Esophagus muscularis mucosa (tissue), 3 donors: Measurements from ENCODE around the gene ETV6.
"Not testable (repeated sequence)": the region's sequence is repeated elsewhere in the genome, so short reads cannot be mapped to it uniquely, and the experiment has no call there.

Experiments
- EP300 ChIP-seq: sonication (generic); formaldehyde crosslinking; IDR thresholded peaks from one replicate; pipeline ENCODE4 v1.6.1; 2017; ENCODE audit warnings: antibody characterized with exemption
- TF ChIP-seq, protein P1 (sequence below), 3 experiments: fragments of 200-600 bp in 2 of 3; fragments of 450-650 bp in 1 of 3; sonication (generic) in 2 of 3; IDR thresholded peaks; one replicate each; pipeline ENCODE4 v1.5.1; 2017 to 2019; ENCODE audit warnings: antibody characterized with exemption in 3 of 3, mild to moderate bottlenecking in 2 of 3, moderate library complexity in 1 of 3

GRCh38 chr12:11627709-11628108 lies 21.8 kb upstream of the ETV6 start:
- TF ChIP-seq, protein P1, sequence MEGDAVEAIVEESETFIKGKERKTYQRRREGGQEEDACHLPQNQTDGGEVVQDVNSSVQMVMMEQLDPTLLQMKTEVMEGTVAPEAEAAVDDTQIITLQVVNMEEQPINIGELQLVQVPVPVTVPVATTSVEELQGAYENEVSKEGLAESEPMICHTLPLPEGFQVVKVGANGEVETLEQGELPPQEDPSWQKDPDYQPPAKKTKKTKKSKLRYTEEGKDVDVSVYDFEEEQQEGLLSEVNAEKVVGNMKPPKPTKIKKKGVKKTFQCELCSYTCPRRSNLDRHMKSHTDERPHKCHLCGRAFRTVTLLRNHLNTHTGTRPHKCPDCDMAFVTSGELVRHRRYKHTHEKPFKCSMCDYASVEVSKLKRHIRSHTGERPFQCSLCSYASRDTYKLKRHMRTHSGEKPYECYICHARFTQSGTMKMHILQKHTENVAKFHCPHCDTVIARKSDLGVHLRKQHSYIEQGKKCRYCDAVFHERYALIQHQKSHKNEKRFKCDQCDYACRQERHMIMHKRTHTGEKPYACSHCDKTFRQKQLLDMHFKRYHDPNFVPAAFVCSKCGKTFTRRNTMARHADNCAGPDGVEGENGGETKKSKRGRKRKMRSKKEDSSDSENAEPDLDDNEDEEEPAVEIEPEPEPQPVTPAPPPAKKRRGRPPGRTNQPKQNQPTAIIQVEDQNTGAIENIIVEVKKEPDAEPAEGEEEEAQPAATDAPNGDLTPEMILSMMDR (IDR thresholded peaks at IDR 0.05): not testable (repeated sequence)
- TF ChIP-seq EP300: not testable (repeated sequence)
